Brain microvascular endothelial cell (primary cell): ENCODE measurements around the gene ENTPD8.
"Not testable (repeated sequence)": the region's sequence is repeated elsewhere in the genome, so short reads cannot be mapped to it uniquely, and the experiment has no call there.

Experiments
- DNase-seq: peaks from one replicate; pipeline ENCODE4 v3.0.0-alpha.2; 2020
- H3K27ac ChIP-seq: fragments of 250-450 bp; sonication (Bioruptor Pico); 2 replicates; pipeline ENCODE4 v1.5.1; 2020; ENCODE audit warnings: mild to moderate bottlenecking, moderate library complexity
- H3K27me3 ChIP-seq: fragments of 250-450 bp; sonication (Bioruptor Pico); replicated peaks from 2 replicates; pipeline ENCODE4 v1.5.1; 2020; ENCODE audit warnings: mild to moderate bottlenecking
- H3K36me3 ChIP-seq: fragments of 250-450 bp; sonication (Bioruptor Pico); replicated peaks from 2 replicates; pipeline ENCODE4 v1.5.1; 2020; ENCODE audit warnings: mild to moderate bottlenecking
- H3K4me3 ChIP-seq: 2 replicates; pipeline ENCODE4 v1.5.1; 2011; ENCODE audit warnings: low read depth, mild to moderate bottlenecking, control low read depth, low read length, moderate library complexity
- CTCF ChIP-seq: IDR thresholded peaks from 2 replicates; pipeline ENCODE4 v1.5.1; 2011; ENCODE audit warnings: low read depth, mild to moderate bottlenecking, moderate library complexity, low read length, control low read depth, inconsistent platforms; ENCODE audit errors: missing control alignments
- in situ Hi-C: cut with HindIII; loops from 2 replicates; pipeline ENCODE4 v1.10.0; 2017; ENCODE audit warnings: low sequenced_read_pairs, low pct_ligation_motif_present

Gene ENTPD8

GRCh38 chr9:137476856-137477255, 35.7 kb upstream of the ENTPD8 start:
- DNase-seq, result no peak
- Histone ChIP-seq H3K27ac (no peak overlapping the region), H3K36me3 (no peaks in the 10 kb centered on the region), H3K4me3 (no peak overlapping the region), H3K27me3 (no peaks in the 10 kb centered on the region)
- TF ChIP-seq CTCF, result no peak
- in situ Hi-C loops, result no loop called here

- no peaks in the 10 kb centered on the region for H3K36me3 ChIP-seq
- no peak for TF ChIP-seq CTCF
- no peak overlapping the region for H3K27ac ChIP-seq
- no peaks in the 10 kb centered on the region for H3K27me3 ChIP-seq
- no peak for DNase-seq
- in situ Hi-C loops, result no loop called here
- no peak overlapping the region for H3K4me3 ChIP-seq
Observed at GRCh38 chr9:137475666-137476065, 34.5 kb upstream of the ENTPD8 start.

- in situ Hi-C loops, result no loop called here
- H3K4me3 ChIP-seq, result no peak overlapping the region
Observed at GRCh38 chr9:137474271-137474670, 33.1 kb upstream of the ENTPD8 start.

GRCh38 chr9:137470785-137471184, 29.6 kb upstream of the ENTPD8 start:
- TF ChIP-seq CTCF, result no peak
- in situ Hi-C loops, result no loop called here
- Histone ChIP-seq H3K4me3 (no peak overlapping the region), H3K36me3 (no peaks in the 10 kb centered on the region), H3K27ac (no peak overlapping the region), H3K27me3 (no peaks in the 10 kb centered on the region)
- DNase-seq, result no peak

More at GRCh38 chr9:137474271-137474670, 33.1 kb upstream of the ENTPD8 start:
- Histone ChIP-seq H3K36me3 (no peaks in the 10 kb centered on the region), H3K27me3 (no peaks in the 10 kb centered on the region), H3K27ac (no peak overlapping the region)
- DNase-seq, result no peak
- no peak for TF ChIP-seq CTCF

GRCh38 chr9:137467896-137468295, 26.7 kb upstream of the ENTPD8 start:
- H3K36me3 ChIP-seq, result no peaks in the 10 kb centered on the region
- in situ Hi-C loops, result no loop called here
- H3K27me3 ChIP-seq, result no peaks in the 10 kb centered on the region
- no peak for DNase-seq
- no peak for TF ChIP-seq CTCF
- no peak overlapping the region for H3K27ac ChIP-seq
- no peak overlapping the region for H3K4me3 ChIP-seq

- in situ Hi-C loops, result no loop called here
- no peak for TF ChIP-seq CTCF
- no peak for DNase-seq
- Histone ChIP-seq H3K4me3 (no peak overlapping the region), H3K36me3 (no peaks in the 10 kb centered on the region), H3K27me3 (no peaks in the 10 kb centered on the region), H3K27ac (no peak overlapping the region)
Observed at GRCh38 chr9:137467161-137467581, 26.0 kb upstream of the ENTPD8 start.

- in situ Hi-C loops, DNase-seq, H3K27ac ChIP-seq, H3K36me3 ChIP-seq, H3K27me3 ChIP-seq, H3K4me3 ChIP-seq: not testable (repeated sequence)
Observed at GRCh38 chr9:137466389-137467085, 25.4 kb upstream of the ENTPD8 start.
